Stimulated activated CD4-positive, alpha-beta T cell treated with anti-CD3 and anti-CD28 coated beads, Interleukin-15, amount 100 ng/mL, for 48 hours (primary cell): ENCODE measurements around the gene CUBN.
A peak's percentile ranks its signal among the peaks of the same experiment; 100 is the strongest.

ENCODE experiments used
- DNase-seq, 2 donors: peaks; one replicate each; pipeline ENCODE4 v3.0.0-alpha.2; 2020; ENCODE audit warnings: low read depth in 2 of 2

CUBN gene

GRCh38 chr10:16788778-16789177 lies 340.8 kb downstream of the CUBN start:
- no peak for DNase-seq

- DNase-seq: no peak
Measured at GRCh38 chr10:16788125-16788524, 341.5 kb downstream of the CUBN start.

- peak; percentile 20 to 22 for DNase-seq
Measured at GRCh38 chr10:16787361-16787791, 342.2 kb downstream of the CUBN start.

GRCh38 chr10:16780338-16780880 lies 349.2 kb downstream of the CUBN start:
- no peak for DNase-seq

- DNase-seq: peak; percentile 68
Measured at GRCh38 chr10:16779384-16779915, 350.2 kb downstream of the CUBN start.

GRCh38 chr10:16777473-16778370 lies 351.9 kb downstream of the CUBN start:
- no peak for DNase-seq

GRCh38 chr10:16776896-16777295 lies 352.7 kb downstream of the CUBN start:
- DNase-seq: no peak
